GM18870 (cell line): Measurements from ENCODE around the gene PTPN11.

Experiments
- ATAC-seq: cut with Tn5 transposase; IDR thresholded peaks from one replicate; pipeline ENCODE4 v1.9.1; 2021; ENCODE audit warnings: moderate library complexity; ENCODE audit not compliant: unreplicated experiment

Gene PTPN11

DNA sequence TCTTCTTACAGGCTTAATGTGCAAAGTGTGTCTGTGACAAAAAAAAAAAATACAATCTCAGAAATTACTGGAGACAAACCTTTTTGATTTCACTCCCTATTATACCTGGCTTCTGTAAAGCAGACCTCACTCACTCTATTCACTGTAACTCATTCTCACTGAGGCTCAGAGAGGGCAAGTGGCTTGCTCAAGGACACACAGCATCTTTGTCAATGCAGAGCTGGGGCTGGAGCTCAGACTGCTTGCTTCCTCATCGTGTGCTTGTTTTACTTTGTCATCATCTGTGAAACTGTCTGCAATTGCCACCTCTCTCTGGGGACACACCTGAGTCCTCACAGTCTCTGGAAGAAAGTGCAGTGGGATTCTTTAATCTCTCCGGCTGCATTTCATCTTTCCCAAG, 120.0 kb downstream of the PTPN11 start:
- no peak for ATAC-seq

DNA sequence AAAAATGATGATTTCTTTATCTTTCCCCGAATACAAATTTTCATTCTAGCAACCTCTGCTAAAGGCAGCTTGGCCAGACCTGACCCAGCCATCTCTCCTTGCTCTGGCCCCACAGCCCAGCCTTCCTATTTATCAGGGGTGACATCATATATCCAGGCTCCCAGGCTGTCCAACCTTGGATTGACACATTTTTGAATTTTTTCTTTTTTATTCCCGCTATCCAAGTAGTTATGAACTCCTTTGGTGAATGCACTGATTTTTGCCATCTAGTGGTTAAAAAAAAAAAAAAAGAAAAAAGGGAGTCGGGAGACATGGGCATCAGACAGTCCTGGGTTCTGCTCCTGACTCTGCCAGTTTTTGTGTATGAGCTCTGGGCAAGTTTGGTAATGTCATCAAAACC, 120.5 kb downstream of the PTPN11 start:
- no peak for ATAC-seq

DNA sequence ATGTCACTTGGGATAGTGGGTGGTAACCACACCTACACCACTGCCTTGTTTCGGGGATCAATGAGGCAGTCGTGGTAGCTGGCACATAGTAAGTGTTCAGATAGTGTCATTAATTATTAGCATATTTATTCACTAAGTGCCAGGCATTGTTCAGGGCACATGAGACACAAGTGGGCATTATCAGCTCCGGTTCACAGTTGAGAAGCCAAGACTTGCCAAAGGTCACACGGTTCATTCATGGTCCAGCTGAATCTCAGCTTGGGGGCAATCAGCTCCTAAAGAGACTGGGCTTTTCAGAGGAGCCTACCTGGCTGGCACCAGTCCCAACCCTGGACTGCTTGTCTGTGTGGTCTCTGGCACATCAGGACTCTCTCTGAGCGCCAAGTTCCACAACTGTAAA, 121.3 kb downstream of the PTPN11 start:
- no peak for ATAC-seq

GRCh38 chr12:112543751-112544150, 125.0 kb downstream of the PTPN11 start:
- no peak for ATAC-seq

- no peak for ATAC-seq
These were observed 127.6 kb downstream of the PTPN11 start for GRCh38 chr12:112546339-112546738.

- no peak for ATAC-seq
These were observed 128.2 kb downstream of the PTPN11 start for GRCh38 chr12:112546996-112547395.

DNA sequence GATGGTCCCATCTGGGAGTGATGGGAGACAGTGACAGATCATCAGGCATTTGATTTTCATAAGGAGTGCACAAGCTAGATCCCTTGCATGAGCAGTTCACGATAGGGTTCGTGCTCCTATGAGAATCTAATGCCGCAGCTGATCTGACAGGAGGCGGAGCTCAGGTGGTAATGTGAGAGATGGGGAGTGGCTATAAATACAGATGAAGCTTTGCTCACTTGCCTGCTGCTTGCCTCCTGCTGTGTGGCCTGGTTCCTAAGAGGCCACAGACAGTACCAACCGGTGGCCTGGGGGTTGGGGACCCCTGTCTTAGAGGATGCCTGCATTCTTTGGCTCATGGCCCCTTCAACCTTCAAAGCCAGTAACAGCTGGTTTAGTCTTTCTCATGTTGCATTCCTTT, 130.3 kb downstream of the PTPN11 start:
- no peak for ATAC-seq

GRCh38 chr12:112551681-112552080, 132.9 kb downstream of the PTPN11 start:
- ATAC-seq = no peak

- ATAC-seq = no peak
These were observed 137.0 kb downstream of the PTPN11 start for GRCh38 chr12:112555621-112556233.

GRCh38 chr12:112557951-112558630, 139.3 kb downstream of the PTPN11 start:
- ATAC-seq = no peak
